Skeletal muscle tissue (tissue), 4 donors: ENCODE data around the gene MAGI1. TPM values are rescaled to one million over a fixed set of nuclear protein-coding genes. Genes with fewer than 3 reads are reported as not detected.
"Not testable (repeated sequence)": the region's sequence is repeated elsewhere in the genome, so short reads cannot be mapped to it uniquely, and the experiment has no call there.

Experiments
- H3K27ac ChIP-seq: one replicate; pipeline ENCODE4 v1.7.0; 2013; ENCODE audit warnings: mild to moderate bottlenecking, low read depth, low read length, inconsistent platforms
- H3K27me3 ChIP-seq, 3 donors: one replicate each; pipeline ENCODE4 v1.7.0; 2013; ENCODE audit warnings: low read length in 3 of 3; ENCODE audit not compliant: control insufficient read depth in 3 of 3, insufficient read depth in 3 of 3
- H3K36me3 ChIP-seq, 3 donors: one replicate each; pipeline ENCODE4 v1.7.0; 2013; ENCODE audit warnings: low read length in 3 of 3; ENCODE audit not compliant: control insufficient read depth in 3 of 3, insufficient read depth in 3 of 3
- H3K4me1 ChIP-seq, 3 donors: one replicate each; pipeline ENCODE4 v1.7.0; 2013; ENCODE audit warnings: low read length in 3 of 3, mild to moderate bottlenecking in 3 of 3; ENCODE audit not compliant: control insufficient read depth in 3 of 3, insufficient read depth in 3 of 3
- H3K4me3 ChIP-seq, 3 donors: one replicate each; pipeline ENCODE4 v1.7.0; 2013; ENCODE audit warnings: low read length in 3 of 3
- H3K9ac ChIP-seq, 3 donors: one replicate each; pipeline ENCODE4 v1.7.0; 2013; ENCODE audit warnings: low read length in 3 of 3, mild to moderate bottlenecking in 3 of 3, moderate library complexity in 2 of 3, low read depth in 1 of 3
- H3K9me3 ChIP-seq, 3 donors: one replicate each; pipeline ENCODE4 v1.7.0; 2013; ENCODE audit warnings: low read length in 3 of 3; ENCODE audit not compliant: control insufficient read depth in 3 of 3
- total RNA-seq: library from RNA; depleted of rRNA; stranded (reverse); fragments of >200 nt; gene quantifications from one replicate; pipeline ENCODE4 v1.2.3, GENCODE V29; 2014
- donor health status: Osteomylitis.

MAGI1 gene
- total RNA-seq, 1 donor from 2014 or later = 23.5 TPM

DNA sequence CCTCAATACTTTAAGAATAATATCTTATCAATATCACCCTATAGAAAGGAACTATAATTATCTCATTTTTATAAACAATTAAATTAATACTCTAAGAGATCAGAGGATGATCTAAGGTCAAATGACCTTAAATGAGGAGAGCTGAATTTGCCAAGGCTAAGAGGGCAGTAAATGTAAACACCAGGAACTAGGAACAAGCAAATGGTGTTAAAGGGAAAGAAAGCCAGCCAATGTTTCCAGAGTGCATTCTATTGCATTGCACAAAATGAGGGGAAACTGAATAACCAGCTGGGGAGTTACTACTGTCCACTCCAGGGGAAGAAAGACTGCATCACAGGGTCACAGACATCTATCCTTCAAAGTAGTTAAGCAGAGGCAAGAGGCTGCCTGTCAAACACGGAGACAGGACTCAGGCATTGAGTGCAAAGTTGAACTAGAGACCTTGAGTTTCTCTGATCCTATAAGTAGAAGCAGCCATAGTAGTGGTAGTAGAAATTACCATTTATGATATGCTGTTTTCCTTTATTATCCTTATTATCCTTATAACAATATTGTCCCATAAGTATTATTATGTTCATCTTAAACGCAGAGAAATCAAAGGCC, 466.4 kb downstream of the MAGI1 start:
- Histone ChIP-seq H3K36me3 (no peaks in the 10 kb centered on the region), H3K9me3 (no peaks in the 10 kb centered on the region), H3K27ac (no peak overlapping the region), H3K9ac (no peak overlapping the region), H3K27me3 (no peaks in the 10 kb centered on the region), H3K4me3 (no peak overlapping the region), H3K4me1 (peaks cover 5 to 19% (median 6%) of the 10 kb centered on the region in 3 donors)

DNA sequence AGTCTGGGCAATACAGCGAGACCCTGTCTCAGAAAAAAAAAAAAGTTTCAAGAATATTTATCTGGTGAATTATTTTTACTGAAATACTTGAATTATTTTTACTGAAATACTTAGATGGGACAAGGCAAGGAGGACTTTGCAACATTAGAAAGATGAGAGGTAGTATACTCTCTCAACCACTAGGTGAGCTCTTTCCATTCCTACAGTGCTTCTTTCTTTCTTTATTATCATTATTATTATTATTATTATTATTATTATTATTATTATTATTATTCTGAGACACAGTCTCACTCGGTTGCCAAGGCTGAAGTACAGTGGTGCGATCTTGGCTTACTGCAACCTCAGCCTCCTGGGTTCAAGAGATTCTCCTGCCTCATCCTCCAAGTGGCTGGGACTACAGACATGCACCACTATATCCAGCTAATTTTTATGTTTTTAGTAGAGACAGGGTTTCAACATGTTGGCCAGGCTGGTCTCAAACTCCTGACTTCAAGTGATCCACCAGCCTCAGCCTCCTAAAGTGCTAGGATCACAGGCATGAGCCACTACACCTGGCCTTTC, 468.8 kb downstream of the MAGI1 start:
- no peak overlapping the region for H3K4me3 ChIP-seq
- H3K36me3 ChIP-seq = no peaks in the 10 kb centered on the region
- H3K27me3 ChIP-seq = no peaks in the 10 kb centered on the region
- H3K9me3 ChIP-seq = no peaks in the 10 kb centered on the region
- peaks cover 5 to 13% (median 6%) of the 10 kb centered on the region in 3 donors for H3K4me1 ChIP-seq
- H3K9ac ChIP-seq = no peak overlapping the region
- H3K27ac ChIP-seq = no peak overlapping the region

GRCh38 chr3:65569129-65569528, 469.6 kb downstream of the MAGI1 start:
- no peak overlapping the region for H3K27ac ChIP-seq
- no peaks in the 10 kb centered on the region for H3K27me3 ChIP-seq
- H3K9ac ChIP-seq = peak overlapping the region in 1 of 3 donors; percentile 40
- H3K9me3 ChIP-seq = no peaks in the 10 kb centered on the region
- peaks cover 8 to 18% (median 9%) of the 10 kb centered on the region in 3 donors for H3K4me1 ChIP-seq
- H3K36me3 ChIP-seq = no peaks in the 10 kb centered on the region
- H3K4me3 ChIP-seq = peak overlapping the region in 1 of 3 donors; percentile 57

- H3K4me1 ChIP-seq = peaks cover 9 to 23% (median 10%) of the 10 kb centered on the region in 3 donors
- peak overlapping the region; percentile 24 to 57 (median 41) for H3K4me3 ChIP-seq
- H3K9ac ChIP-seq = peak overlapping the region in 2 of 3 donors; percentile 25 to 40
- H3K27ac ChIP-seq = no peak overlapping the region
- no peaks in the 10 kb centered on the region for H3K36me3 ChIP-seq
- H3K9me3 ChIP-seq = no peaks in the 10 kb centered on the region
- no peaks in the 10 kb centered on the region for H3K27me3 ChIP-seq
These were observed 470.2 kb downstream of the MAGI1 start for GRCh38 chr3:65568497-65568896.

DNA sequence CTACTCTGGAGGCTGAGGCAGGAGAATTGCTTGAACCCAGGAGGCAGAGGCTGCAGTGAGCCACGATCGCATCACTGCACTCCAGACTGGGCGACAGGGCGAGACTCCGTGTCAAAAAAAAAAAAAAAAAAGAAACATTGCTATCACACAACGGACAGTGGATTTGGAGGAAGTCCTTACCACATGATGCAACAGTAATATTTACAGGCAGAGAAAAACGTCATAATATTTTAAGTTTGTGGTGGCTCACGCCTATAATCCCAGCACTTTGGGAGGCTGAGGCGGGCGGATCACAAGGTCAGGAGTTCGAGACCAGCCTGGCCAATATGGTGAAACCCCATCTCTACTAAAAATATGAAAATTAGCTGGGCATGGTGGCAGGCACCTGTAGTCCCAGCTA, 473.0 kb downstream of the MAGI1 start:
- H3K4me1 ChIP-seq = peaks cover 9 to 23% (median 12%) of the 10 kb centered on the region in 3 donors
- not testable (repeated sequence) for H3K4me3 ChIP-seq, H3K36me3 ChIP-seq, H3K9me3 ChIP-seq, H3K27ac ChIP-seq, H3K9ac ChIP-seq, H3K27me3 ChIP-seq

DNA sequence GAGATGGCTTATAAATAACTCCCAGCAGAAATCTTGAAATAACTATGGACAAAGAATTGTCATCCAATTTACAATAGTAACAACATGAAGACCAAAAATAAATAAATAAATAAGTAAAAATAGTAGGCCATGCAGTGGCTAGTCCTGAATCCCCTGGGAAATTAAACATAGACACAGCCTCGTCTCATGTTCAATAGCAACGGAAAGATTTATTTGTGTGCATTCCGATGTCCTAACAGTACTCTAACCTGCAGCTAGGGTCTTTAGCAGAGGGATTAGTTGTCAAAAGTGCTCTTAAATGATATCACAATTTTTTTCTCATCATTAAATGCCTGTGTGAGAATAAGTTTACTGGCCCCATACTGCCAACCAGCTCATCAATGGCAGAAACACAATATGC, 474.2 kb downstream of the MAGI1 start:
- Histone ChIP-seq H3K36me3 (no peaks in the 10 kb centered on the region), H3K4me1 (peaks cover 9 to 23% (median 12%) of the 10 kb centered on the region in 3 donors), H3K9ac (no peak overlapping the region), H3K4me3 (peak overlapping the region in 1 of 3 donors; percentile 1), H3K27ac (no peak overlapping the region), H3K27me3 (no peaks in the 10 kb centered on the region), H3K9me3 (no peaks in the 10 kb centered on the region)

GRCh38 chr3:65563861-65564260, 474.9 kb downstream of the MAGI1 start:
- H3K4me3 ChIP-seq = peak overlapping the region in 1 of 3 donors; percentile 1
- no peak overlapping the region for H3K9ac ChIP-seq
- no peaks in the 10 kb centered on the region for H3K36me3 ChIP-seq
- no peaks in the 10 kb centered on the region for H3K9me3 ChIP-seq
- no peaks in the 10 kb centered on the region for H3K27me3 ChIP-seq
- peaks cover 9 to 21% (median 12%) of the 10 kb centered on the region in 3 donors for H3K4me1 ChIP-seq
- no peak overlapping the region for H3K27ac ChIP-seq

DNA sequence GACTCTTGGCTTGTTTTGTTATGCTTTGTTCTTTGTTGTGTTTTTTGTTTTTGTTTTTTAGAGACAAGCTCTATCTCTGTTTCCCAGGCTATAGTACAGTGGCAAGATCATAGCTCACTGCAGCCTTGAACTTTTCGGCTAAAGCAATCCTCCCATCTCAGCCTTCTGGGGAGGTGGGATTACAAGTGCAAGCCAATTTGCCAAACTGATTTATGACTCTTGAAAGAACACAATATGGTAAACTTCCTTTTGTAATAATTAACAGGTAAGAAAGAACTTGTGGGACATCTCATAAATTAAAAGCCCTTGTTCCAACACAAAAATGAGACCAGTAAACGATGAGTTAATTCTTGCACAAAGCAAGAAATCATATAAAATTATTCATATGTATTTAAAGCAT, 476.3 kb downstream of the MAGI1 start:
- Histone ChIP-seq H3K27me3 (no peaks in the 10 kb centered on the region), H3K4me1 (peaks cover 2 to 10% (median 7%) of the 10 kb centered on the region in 3 donors), H3K4me3 (no peak overlapping the region), H3K27ac (no peak overlapping the region), H3K9me3 (no peaks in the 10 kb centered on the region), H3K9ac (no peak overlapping the region), H3K36me3 (no peaks in the 10 kb centered on the region)

DNA sequence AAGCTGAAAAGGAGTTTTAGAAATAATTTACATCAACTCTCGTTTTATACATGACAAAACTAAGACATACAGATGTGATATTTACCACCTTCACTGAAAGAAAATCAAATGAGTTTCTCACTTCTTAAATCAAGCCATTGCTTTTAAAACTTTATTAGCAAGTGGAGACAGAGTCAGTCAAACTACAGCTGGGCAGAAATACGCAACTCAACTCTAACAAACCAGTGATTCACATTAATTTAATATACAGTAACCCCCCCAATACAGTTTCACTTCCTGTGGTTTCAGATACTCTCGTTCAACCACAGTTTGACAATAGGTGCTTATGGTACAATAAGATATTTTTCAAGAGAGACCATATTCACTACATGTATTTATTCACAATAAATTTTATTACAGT, 477.1 kb downstream of the MAGI1 start:
- Histone ChIP-seq H3K9ac (no peak overlapping the region), H3K27ac (no peak overlapping the region), H3K27me3 (no peaks in the 10 kb centered on the region), H3K4me3 (no peak overlapping the region), H3K36me3 (no peaks in the 10 kb centered on the region), H3K4me1 (peaks cover 2 to 10% (median 7%) of the 10 kb centered on the region in 3 donors), H3K9me3 (no peaks in the 10 kb centered on the region)

- H3K27ac ChIP-seq = no peak overlapping the region
- no peak overlapping the region for H3K9ac ChIP-seq
- no peaks in the 10 kb centered on the region for H3K27me3 ChIP-seq
- H3K4me3 ChIP-seq = no peak overlapping the region
- H3K36me3 ChIP-seq = no peaks in the 10 kb centered on the region
- H3K4me1 ChIP-seq = peaks cover 2 to 10% (median 7%) of the 10 kb centered on the region in 3 donors
- no peaks in the 10 kb centered on the region for H3K9me3 ChIP-seq
These were observed 477.8 kb downstream of the MAGI1 start for GRCh38 chr3:65560901-65561300.
